GM19351 (cell line): ENCODE data around the gene GNAQ.

Experiments used
- ATAC-seq: cut with Tn5 transposase; IDR thresholded peaks from one replicate; pipeline ENCODE4 v1.9.1; 2021; ENCODE audit warnings: mild to moderate bottlenecking, moderate library complexity; ENCODE audit not compliant: unreplicated experiment

The GNAQ gene

GRCh38 chr9:77851882-77852595 lies 179.6 kb downstream of the GNAQ start:
- no peak for ATAC-seq

GRCh38 chr9:77848897-77849296 lies 182.7 kb downstream of the GNAQ start:
- no peak for ATAC-seq

- ATAC-seq, result no peak
Measured at GRCh38 chr9:77848404-77848803, 183.2 kb downstream of the GNAQ start.

- ATAC-seq, result no peak
Measured at GRCh38 chr9:77847626-77848025, 184.0 kb downstream of the GNAQ start.

GRCh38 chr9:77847059-77847499 lies 184.5 kb downstream of the GNAQ start:
- ATAC-seq, result no peak

- no peak for ATAC-seq
Measured at GRCh38 chr9:77844415-77844814, 187.2 kb downstream of the GNAQ start.

GRCh38 chr9:77843871-77844155 lies 187.8 kb downstream of the GNAQ start:
- ATAC-seq, result no peak

- no peak for ATAC-seq
Measured at GRCh38 chr9:77843076-77843870, 188.3 kb downstream of the GNAQ start.

- ATAC-seq, result peak; percentile 88
Measured at GRCh38 chr9:77841739-77842386, 189.7 kb downstream of the GNAQ start.

- ATAC-seq, result no peak
Measured at GRCh38 chr9:77839459-77840140, 192.0 kb downstream of the GNAQ start.

- ATAC-seq, result no peak
Measured at GRCh38 chr9:77838986-77839385, 192.6 kb downstream of the GNAQ start.

GRCh38 chr9:77834898-77835488 lies 196.6 kb downstream of the GNAQ start:
- no peak for ATAC-seq

- ATAC-seq, result no peak
Measured at GRCh38 chr9:77833561-77834429, 197.8 kb downstream of the GNAQ start.

- ATAC-seq, result no peak
Measured at GRCh38 chr9:77832639-77833038, 199.0 kb downstream of the GNAQ start.

- no peak for ATAC-seq
Measured at GRCh38 chr9:77831781-77832180, 199.8 kb downstream of the GNAQ start.

- no peak for ATAC-seq
Measured at GRCh38 chr9:77830618-77831285, 200.9 kb downstream of the GNAQ start.

GRCh38 chr9:77829420-77829819 lies 202.2 kb downstream of the GNAQ start:
- ATAC-seq, result no peak

GRCh38 chr9:77827104-77827784 lies 204.4 kb downstream of the GNAQ start:
- ATAC-seq, result peak; percentile 93

- peak; percentile 30 for ATAC-seq
Measured at GRCh38 chr9:77826621-77827020, 205.0 kb downstream of the GNAQ start.
